Adrenal gland (tissue), 12 donors: ENCODE results near the gene EBF3. TPM values are rescaled to one million over a fixed set of nuclear protein-coding genes. Genes with fewer than 3 reads are reported as not detected.

ENCODE experiments used
- DNase-seq, 7 donors: peaks; one replicate each; pipeline ENCODE4 v3.0.0-alpha.2; 2019 to 2020
- H3K27ac ChIP-seq, 5 donors: fragments of 200-600 bp; sonication (generic) in 4 of 5; 1 replicate in 3 of 5; 2 replicates in 2 of 5; pipeline versions ENCODE4 v1.5.1 to v1.8.0; 2016 to 2020; ENCODE audit warnings: mild to moderate bottlenecking in 1 of 5
- H3K27me3 ChIP-seq: fragments of 200-600 bp; 2 replicates; pipeline ENCODE4 v1.8.0; 2021
- H3K36me3 ChIP-seq, 2 donors: fragments of 200-600 bp; replicated peaks in 1 of 2; 1 replicate in 1 of 2; 2 replicates in 1 of 2; pipeline versions ENCODE4 v1.5.1 to v1.8.0; 2018 to 2022
- H3K4me1 ChIP-seq, 2 donors: fragments of 200-600 bp; replicated peaks in 1 of 2; 1 replicate in 1 of 2; 2 replicates in 1 of 2; pipeline versions ENCODE4 v1.5.1 to v1.8.0; 2018 to 2021
- H3K4me3 ChIP-seq, 4 donors: fragments of 200-600 bp; sonication (generic) in 3 of 4; one replicate each; pipeline ENCODE4 v1.5.1; 2016 to 2018
- H3K9me3 ChIP-seq, 3 donors: fragments of 200-600 bp; sonication (generic) in 1 of 3; replicated peaks in 1 of 3; 1 replicate in 2 of 3; 2 replicates in 1 of 3; pipeline versions ENCODE4 v1.5.1 to v1.8.0; 2016 to 2021
- CTCF ChIP-seq, 6 experiments: fragments of 450-650 bp in 4 of 6; fragments of 200-600 bp in 2 of 6; sonication (generic) in 1 of 6; IDR thresholded peaks; 1 replicate in 5 of 6; 2 replicates in 1 of 6; pipeline versions ENCODE4 v1.5.1 to v1.8.0; 2016 to 2021; ENCODE audit warnings: antibody characterized with exemption in 6 of 6, mild to moderate bottlenecking in 2 of 6, moderate library complexity in 1 of 6
- POLR2A ChIP-seq, 2 donors: fragments of 450-650 bp; IDR thresholded peaks; one replicate each; pipeline ENCODE4 v1.6.1; 2017; ENCODE audit warnings: antibody characterized with exemption in 2 of 2, mild to moderate bottlenecking in 2 of 2, moderate library complexity in 1 of 2
- WGBS, 4 donors: extraction: QIAGEN DNeasy Blood & Tissue Kit in 2 of 4; methylation state at CpG; one replicate each; pipeline versions ENCODE4 v1.1.5 to v1.1.7; 2013 to 2017; 5-methylcytosine and 5-hydroxymethylcytosine counted together
- intact Hi-C, 2 donors: fragments of 100-400 bp; cut with DNase I; formaldehyde crosslinking; loops; one replicate each; pipeline versions ENCODE4 v1.14.1 to v1.15.0; 2022 to 2023
- polyA plus RNA-seq, 3 donors: library from polyadenylated mRNA; stranded (reverse); fragments of 200-250 nt in 2 of 3; fragments of 350-450 nt in 1 of 3; fragmentation: Illumina TruSeq in 1 of 3; extraction: RNeasy Lipid Tissue Mini Kit (QIAGEN cat#74804) in 1 of 3; gene quantifications; one replicate each; pipeline ENCODE4 v1.2.3, GENCODE V29; 2013 to 2014
- total RNA-seq, 9 donors: library from RNA; depleted of rRNA in 4 of 9; stranded (reverse); fragments of >200 nt in 4 of 9; fragments of 120-200 nt in 1 of 9; fragmentation: NEBNext Ultra II Directional in 1 of 9; extraction: Animal tissue kit (Norgen Biotek cat#: 25700) in 1 of 9; gene quantifications; one replicate each; pipeline versions ENCODE4 v1.1.0 to v1.2.4, GENCODE V29; 2013 to 2023
- donor health status: healthy with polysubstance abuse.
- donor health status: Bipolar disorder and iron deficiency.
- donor health status: DM: yes; HTN: yes; CAD: no.
- donor health status: DM: no; HTN: no; CAD: no.
- donor health status: DM: no; HTN: no; CAD: no.
- donor health status: DM: yes; HTN: yes; CAD: no.

EBF3 gene
- total and polyA plus RNA-seq, 12 donors: 0.12 to 2.2 (median 0.53) TPM; not detected in 1

DNA sequence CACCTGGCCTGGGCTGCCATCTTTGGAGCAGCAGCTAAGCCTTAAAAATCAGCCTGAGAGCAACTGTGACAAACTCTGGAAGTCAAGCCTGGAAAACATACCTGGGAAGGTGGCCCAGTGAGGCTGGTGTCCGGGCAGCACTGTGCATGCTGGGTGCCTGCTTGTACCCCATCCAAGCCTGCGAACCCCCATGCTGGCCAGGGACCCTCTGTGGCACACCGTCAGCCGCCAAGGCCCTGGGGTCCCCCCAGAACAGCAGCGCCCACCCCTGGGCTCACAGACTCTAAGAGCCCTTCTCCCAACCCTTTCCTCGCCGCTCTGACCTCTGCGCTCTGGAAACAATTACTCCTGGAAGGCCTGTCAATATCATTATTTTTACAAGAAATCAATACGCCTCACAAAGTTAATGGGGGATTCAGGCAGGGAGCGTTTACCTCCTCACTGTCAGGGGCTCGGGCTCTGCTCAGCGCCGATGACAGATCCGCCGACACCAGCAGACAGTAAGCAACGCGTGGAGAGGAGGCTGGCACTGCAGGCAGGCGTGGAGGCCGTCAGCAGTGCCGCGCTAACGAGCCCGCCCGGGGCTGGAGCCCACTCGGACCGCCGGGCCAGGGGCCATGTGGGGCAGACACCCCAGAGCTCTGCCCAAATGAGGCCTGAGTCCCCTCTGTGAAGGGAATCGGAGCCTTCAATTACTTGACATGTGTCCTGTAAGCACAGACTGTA, 54.4 kb downstream of the EBF3 start:
- no peaks in the 10 kb centered on the region for H3K4me1 ChIP-seq
- H3K27ac ChIP-seq: no peak overlapping the region
- no peak overlapping the region for H3K4me3 ChIP-seq
- H3K36me3 ChIP-seq: no peaks in the 10 kb centered on the region
- no peak for DNase-seq
- no peaks in the 10 kb centered on the region for H3K9me3 ChIP-seq
- WGBS, 4 donors: 80 to 88% (median 83%) methylated on average over 23 to 28 of the region's 28 CpGs
- intact Hi-C loops: no loop called here
- H3K27me3 ChIP-seq: no peaks in the 10 kb centered on the region
- no peak for TF ChIP-seq POLR2A (IDR thresholded peaks at IDR 0.05)
- TF ChIP-seq CTCF (IDR thresholded peaks at IDR 0.05): no peak

GRCh38 chr10:129909080-129909479, 55.0 kb downstream of the EBF3 start:
- 75 to 81% (median 77%) methylated on average over 3 of the region's 3 CpGs for whole genome bisulfite sequencing, 4 donors
- no peaks in the 10 kb centered on the region for H3K4me1 ChIP-seq
- no peak for DNase-seq
- TF ChIP-seq CTCF (IDR thresholded peaks at IDR 0.05) (no peak), POLR2A (IDR thresholded peaks at IDR 0.05) (no peak)
- no peak overlapping the region for H3K4me3 ChIP-seq
- H3K9me3 ChIP-seq: no peaks in the 10 kb centered on the region
- H3K27ac ChIP-seq: no peak overlapping the region
- intact Hi-C loops: no loop called here
- no peaks in the 10 kb centered on the region for H3K27me3 ChIP-seq
- no peaks in the 10 kb centered on the region for H3K36me3 ChIP-seq

GRCh38 chr10:129908406-129908805, 55.7 kb downstream of the EBF3 start:
- Histone ChIP-seq H3K4me1 (no peaks in the 10 kb centered on the region), H3K27ac (no peak overlapping the region), H3K36me3 (no peaks in the 10 kb centered on the region), H3K27me3 (no peaks in the 10 kb centered on the region), H3K9me3 (no peaks in the 10 kb centered on the region), H3K4me3 (no peak overlapping the region)
- intact Hi-C loops: no loop called here
- 85 to 92% (median 88%) methylated on average over 15 of the region's 15 CpGs for WGBS, 4 donors
- no peak for TF ChIP-seq POLR2A (IDR thresholded peaks at IDR 0.05)
- TF ChIP-seq CTCF (IDR thresholded peaks at IDR 0.05): no peak
- no peak for DNase-seq

GRCh38 chr10:129905553-129905952, 58.5 kb downstream of the EBF3 start:
- Histone ChIP-seq H3K27ac (no peak overlapping the region), H3K4me3 (no peak overlapping the region), H3K4me1 (no peaks in the 10 kb centered on the region), H3K27me3 (peaks cover 8% of the 10 kb centered on the region), H3K9me3 (no peaks in the 10 kb centered on the region), H3K36me3 (no peaks in the 10 kb centered on the region)
- 71 to 80% (median 79%) methylated on average over 8 to 12 of the region's 12 CpGs for WGBS, 4 donors
- intact Hi-C loops: no loop called here
- no peak for DNase-seq
- no peak for TF ChIP-seq CTCF (IDR thresholded peaks at IDR 0.05)
- no peak for TF ChIP-seq POLR2A (IDR thresholded peaks at IDR 0.05)
